ENCODE data around the gene UNCX. TPM values are rescaled to one million over a fixed set of nuclear protein-coding genes. Genes with fewer than 3 reads are reported as not detected.
"Not testable (repeated sequence)": the region's sequence is repeated elsewhere in the genome, so short reads cannot be mapped to it uniquely, and the experiment has no call there.

UNCX gene
- total RNA-seq, 2 experiments from 2014 or later, result not detected

DNA sequence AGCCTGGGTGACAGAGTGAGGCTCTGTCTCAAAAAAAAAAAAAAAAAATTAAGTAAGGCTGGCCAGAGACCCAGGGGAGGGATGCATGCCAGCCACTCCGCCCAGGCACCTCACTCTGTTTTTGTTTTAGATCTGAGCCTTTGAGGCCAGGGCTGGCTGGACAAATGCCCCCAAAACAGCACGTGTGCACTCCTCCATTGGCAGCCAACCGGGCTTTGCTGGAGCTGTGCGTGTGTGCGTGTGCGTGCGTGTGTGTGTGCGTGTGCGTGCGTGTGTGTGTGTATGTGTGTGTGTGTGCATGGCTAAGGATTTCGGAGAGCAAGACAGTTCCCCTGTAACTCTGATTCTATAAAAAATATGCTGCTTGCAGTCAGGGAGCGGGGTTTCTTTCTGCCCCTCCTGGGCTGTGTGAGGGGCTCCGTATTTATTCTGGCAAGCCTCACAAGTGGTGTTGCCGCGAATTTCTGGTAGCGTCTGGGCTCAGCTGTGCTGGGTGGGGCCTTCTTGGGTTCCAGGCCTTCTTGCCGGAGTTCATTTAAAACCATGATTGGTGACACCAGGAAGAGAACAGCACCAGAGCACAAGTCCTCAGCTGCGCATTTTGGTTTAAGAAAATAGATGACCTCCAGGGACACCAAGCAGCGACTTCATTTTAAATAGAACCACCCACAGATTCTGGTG is 28.1 kb upstream of the UNCX start:
- POLR2A ChIA-PET, result no interaction called here
- Mint-ChIP-seq H3K27ac (no peak overlapping the region), H3K4me3 (no peak overlapping the region)

DNA sequence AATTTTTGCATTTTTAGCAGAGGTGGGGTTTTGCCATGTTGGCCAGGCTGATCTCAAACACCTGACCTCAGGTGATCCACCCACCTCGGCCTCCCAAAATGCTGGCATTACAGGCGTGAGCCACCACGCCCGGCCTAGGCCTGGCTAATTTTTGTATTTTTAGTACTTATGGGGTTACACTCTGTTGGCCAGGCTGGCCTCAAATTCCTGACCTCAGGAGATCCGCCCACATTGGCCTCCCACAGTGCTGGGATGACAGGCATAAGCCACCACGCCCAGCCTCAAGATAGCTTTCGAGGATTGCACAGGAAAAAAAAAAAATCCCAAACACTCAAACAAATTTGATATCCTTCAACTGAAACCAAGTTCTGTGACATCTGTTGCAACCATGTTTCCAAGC is 26.9 kb upstream of the UNCX start:
- H3K9me3 Mint-ChIP-seq; H3K36me3 Mint-ChIP-seq; ATAC-seq (ENCODE audit: low read depth); H3K4me3 Mint-ChIP-seq; H3K4me1 Mint-ChIP-seq; DNase-seq; H3K27ac Mint-ChIP-seq; POLR2A ChIA-PET: not testable (repeated sequence)
- H3K27me3 Mint-ChIP-seq, result peaks cover 24% of the 10 kb centered on the region

More for the DNA sequence above, 28.1 kb upstream of the UNCX start:
- Mint-ChIP-seq H3K27me3 (peaks cover 14% of the 10 kb centered on the region), H3K9me3 (no peaks in the 10 kb centered on the region), H3K4me1 (peaks cover 1% of the 10 kb centered on the region), H3K36me3 (no peaks in the 10 kb centered on the region)
- DNase-seq (no peak), ATAC-seq (ENCODE audit: low read depth) (no peak)

DNA sequence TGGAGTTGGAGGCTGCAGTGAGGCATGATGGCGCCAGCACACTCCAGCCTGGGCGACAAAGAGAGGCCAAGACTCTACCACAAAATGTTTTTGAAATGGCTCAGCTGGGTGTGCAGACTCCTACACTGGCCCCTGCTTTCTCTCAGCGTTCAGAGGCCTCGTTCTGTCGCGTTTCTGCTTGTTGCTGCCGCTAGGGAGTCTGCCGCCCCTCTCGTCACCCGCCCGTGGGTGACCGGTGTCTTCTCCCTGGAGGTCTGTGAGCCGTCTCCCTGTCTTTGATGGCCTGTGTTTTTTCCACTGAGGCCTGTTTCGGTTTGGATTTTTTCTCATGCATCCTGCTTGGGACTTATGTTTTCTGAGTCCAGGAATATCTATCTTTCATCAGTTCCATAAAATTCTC is 23.6 kb upstream of the UNCX start:
- POLR2A ChIA-PET, result no interaction called here
- Mint-ChIP-seq H3K36me3 (no peaks in the 10 kb centered on the region), H3K4me1 (no peaks in the 10 kb centered on the region), H3K27ac (no peak overlapping the region), H3K27me3 (peaks cover 35% of the 10 kb centered on the region), H3K9me3 (no peaks in the 10 kb centered on the region), H3K4me3 (no peak overlapping the region)
- no peak for ATAC-seq (ENCODE audit: low read depth)
- DNase-seq, result no peak

DNA sequence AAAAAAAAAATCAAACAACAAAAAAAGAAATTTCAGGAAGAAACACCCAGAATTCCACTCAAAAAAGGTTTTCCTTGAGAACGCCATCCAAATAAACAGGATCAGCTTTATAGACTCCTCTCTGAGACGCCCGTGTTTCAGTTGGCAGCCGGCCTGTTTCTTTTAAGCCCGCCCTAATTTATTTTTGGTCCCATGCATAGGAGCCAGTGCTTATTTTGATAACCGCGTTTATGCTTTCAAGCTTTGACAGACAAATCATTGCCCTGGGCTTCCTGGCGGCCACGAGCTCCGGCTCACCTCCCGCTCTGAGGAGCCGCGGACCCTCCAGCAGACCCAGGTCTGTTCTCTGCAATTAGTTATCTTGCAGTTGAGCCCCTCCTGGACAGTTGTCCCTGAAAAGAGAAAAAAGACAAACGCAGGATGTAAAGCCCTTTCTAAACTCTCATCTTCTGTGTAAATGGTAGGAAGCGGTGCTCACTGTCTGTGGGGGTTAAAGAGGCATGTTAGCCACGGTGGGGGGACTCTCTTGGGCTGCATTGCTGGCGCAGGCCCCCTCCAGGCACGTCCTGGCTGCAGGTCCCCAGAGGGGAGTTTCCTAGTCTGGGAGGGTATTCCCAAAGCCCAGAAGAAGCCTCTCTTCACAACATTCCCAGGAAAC is 22.2 kb upstream of the UNCX start:
- ATAC-seq (ENCODE audit: low read depth) (no peak), DNase-seq (no peak)
- peaks cover 36% of the 10 kb centered on the region for H3K27me3 Mint-ChIP-seq
- no peak overlapping the region for H3K4me3 Mint-ChIP-seq
- no peaks in the 10 kb centered on the region for H3K4me1 Mint-ChIP-seq
- POLR2A ChIA-PET, result no interaction called here
- no peak overlapping the region for H3K27ac Mint-ChIP-seq
- no peaks in the 10 kb centered on the region for H3K9me3 Mint-ChIP-seq
- H3K36me3 Mint-ChIP-seq, result no peaks in the 10 kb centered on the region

DNA sequence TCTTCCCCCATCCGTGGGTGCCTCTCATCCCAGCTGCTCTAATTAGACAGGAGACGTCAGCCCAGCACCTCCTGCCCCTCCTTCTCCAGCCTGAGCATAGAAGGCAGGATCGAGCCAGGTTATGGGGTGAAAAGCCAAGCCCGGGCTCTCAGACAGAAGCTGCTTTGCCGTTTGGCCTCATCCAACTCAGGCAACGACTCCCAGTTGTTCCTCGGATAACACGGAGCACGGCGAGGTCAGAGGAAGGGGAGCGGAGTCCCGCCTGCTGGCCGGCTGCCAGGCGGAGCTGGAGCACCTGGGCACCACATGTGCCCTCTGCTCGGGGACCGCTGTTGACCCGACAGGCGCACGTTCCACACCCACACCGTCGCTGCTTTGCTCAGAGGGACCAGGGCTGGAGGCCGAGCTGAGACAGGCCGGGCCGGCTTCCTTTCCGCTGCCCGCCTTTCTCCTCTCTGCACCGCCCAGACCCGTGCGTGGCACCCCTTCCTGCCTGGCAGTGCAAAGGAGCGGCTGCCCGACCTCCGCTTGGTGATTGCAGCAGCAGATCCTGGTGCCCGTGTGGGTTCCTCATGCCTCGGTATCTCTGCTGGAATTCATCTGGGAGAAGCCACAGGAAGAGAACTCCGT is 21.6 kb upstream of the UNCX start:
- H3K27ac Mint-ChIP-seq, result no peak overlapping the region
- POLR2A ChIA-PET, result no interaction called here

DNA sequence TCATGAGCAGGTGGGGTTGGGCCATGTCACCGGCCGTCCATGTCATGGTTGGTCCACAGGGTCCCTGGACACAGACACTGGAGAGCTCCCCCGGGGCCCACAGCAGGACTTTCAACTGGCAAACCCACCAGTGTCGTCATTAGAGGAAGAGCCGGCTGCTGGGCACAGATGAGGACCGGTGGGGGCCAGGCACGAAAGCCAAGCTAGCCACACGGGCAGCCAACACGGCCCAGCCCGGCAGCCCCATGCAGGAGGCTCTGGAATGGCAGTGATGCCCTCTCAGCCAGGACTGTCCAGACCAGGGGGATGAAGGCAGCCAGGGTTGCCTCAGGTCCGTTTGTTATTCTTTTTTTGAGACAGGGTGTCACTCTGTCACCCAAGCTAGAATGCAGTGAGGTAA is 21.1 kb upstream of the UNCX start:
- ATAC-seq (ENCODE audit: low read depth) (no peak), DNase-seq (no peak)
- Mint-ChIP-seq H3K27me3 (peaks cover 36% of the 10 kb centered on the region), H3K4me3 (no peak overlapping the region), H3K9me3 (no peaks in the 10 kb centered on the region), H3K36me3 (no peaks in the 10 kb centered on the region), H3K4me1 (no peaks in the 10 kb centered on the region), H3K27ac (no peak overlapping the region)
- POLR2A ChIA-PET, result no interaction called here

More for the DNA sequence above, 21.6 kb upstream of the UNCX start:
- DNase-seq (no peak), ATAC-seq (ENCODE audit: low read depth) (no peak)
- Mint-ChIP-seq H3K27me3 (peaks cover 38% of the 10 kb centered on the region), H3K9me3 (no peaks in the 10 kb centered on the region), H3K4me3 (no peak overlapping the region), H3K36me3 (no peaks in the 10 kb centered on the region), H3K4me1 (no peaks in the 10 kb centered on the region)

DNA sequence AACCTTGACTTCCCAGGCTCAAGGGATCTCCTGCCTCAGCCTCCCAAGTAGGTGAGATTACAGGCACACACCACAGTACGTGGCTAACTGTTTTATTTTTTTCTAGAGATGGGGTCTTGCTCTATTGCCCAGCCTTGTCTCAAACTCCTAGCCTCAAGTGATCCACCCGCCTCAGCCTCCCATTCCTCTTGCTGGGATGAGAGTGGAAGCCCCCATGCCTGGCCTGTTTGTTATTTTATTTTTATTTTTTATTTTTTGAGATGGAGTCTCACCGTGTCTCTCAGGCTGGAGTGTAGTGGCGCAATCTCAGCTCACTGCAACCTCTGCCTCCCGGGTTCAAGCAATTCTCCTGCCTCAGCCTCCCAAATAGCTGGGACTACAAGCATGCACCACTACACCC is 20.6 kb upstream of the UNCX start:
- POLR2A ChIA-PET, H3K36me3 Mint-ChIP-seq, H3K4me1 Mint-ChIP-seq: not testable (repeated sequence)

DNA sequence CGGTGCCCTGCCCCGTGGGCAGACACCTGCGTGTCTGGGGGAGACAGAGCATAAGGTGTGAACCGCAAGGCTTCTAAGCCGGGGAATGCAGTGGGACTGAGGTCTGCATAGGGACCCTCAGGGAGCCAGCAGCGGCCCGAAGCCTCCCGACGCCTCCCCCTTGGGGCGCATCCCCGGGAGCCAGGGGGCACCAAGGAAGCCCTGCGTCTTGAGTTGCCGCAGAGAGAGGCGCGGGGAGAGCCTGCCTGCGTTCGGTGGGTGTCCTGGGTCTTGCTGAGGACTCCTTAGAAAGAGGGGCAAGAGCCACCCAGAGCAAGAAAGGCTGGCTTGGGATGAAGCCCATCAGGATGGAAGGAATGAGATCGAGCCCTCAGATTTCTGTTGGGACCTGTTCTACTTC is 18.2 kb upstream of the UNCX start:
- Mint-ChIP-seq H3K36me3 (no peaks in the 10 kb centered on the region), H3K27ac (no peak overlapping the region), H3K4me1 (no peaks in the 10 kb centered on the region), H3K27me3 (peaks cover 29% of the 10 kb centered on the region), H3K4me3 (no peak overlapping the region), H3K9me3 (no peaks in the 10 kb centered on the region)
- POLR2A ChIA-PET, result no interaction called here
- no peak for DNase-seq
- no peak for ATAC-seq (ENCODE audit: low read depth)

More for the DNA sequence above, 20.6 kb upstream of the UNCX start:
- DNase-seq; ATAC-seq (ENCODE audit: low read depth); H3K27ac Mint-ChIP-seq; H3K9me3 Mint-ChIP-seq; H3K4me3 Mint-ChIP-seq: not testable (repeated sequence)
- peaks cover 36% of the 10 kb centered on the region for H3K27me3 Mint-ChIP-seq

- H3K4me3 Mint-ChIP-seq, result no peak overlapping the region
- no peaks in the 10 kb centered on the region for H3K36me3 Mint-ChIP-seq
- DNase-seq (no peak), ATAC-seq (ENCODE audit: low read depth) (no peak)
- no peak overlapping the region for H3K27ac Mint-ChIP-seq
- POLR2A ChIA-PET, result no interaction called here
- H3K27me3 Mint-ChIP-seq, result peaks cover 34% of the 10 kb centered on the region
- no peaks in the 10 kb centered on the region for H3K4me1 Mint-ChIP-seq
- no peaks in the 10 kb centered on the region for H3K9me3 Mint-ChIP-seq
These were observed 14.0 kb upstream of the UNCX start for GRCh38 chr7:1218541-1219165.

DNA sequence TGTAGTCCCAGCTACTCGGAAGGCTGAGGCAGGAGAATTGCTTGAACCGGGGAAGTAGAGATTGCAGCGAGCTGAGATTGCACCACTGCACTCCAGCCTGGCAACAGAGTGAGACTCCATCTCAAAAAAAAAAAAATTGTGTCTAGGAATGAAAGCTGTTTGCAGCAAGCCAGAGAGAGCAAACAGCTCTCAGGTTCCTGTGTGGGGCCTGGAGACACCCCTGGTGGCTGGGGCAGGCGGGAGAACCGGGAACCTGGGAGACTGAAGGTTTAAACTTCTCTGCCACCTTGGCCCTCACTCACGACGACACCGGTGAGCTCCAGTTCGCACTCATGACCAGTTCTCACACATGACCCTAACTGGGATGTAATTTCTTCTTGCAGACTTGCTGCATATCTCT is 13.2 kb upstream of the UNCX start:
- no peaks in the 10 kb centered on the region for H3K36me3 Mint-ChIP-seq
- POLR2A ChIA-PET, result no interaction called here
- no peak overlapping the region for H3K4me3 Mint-ChIP-seq
- H3K4me1 Mint-ChIP-seq, result no peaks in the 10 kb centered on the region
- no peak for DNase-seq
- no peak overlapping the region for H3K27ac Mint-ChIP-seq
- no peak for ATAC-seq (ENCODE audit: low read depth)
- peaks cover 32% of the 10 kb centered on the region for H3K27me3 Mint-ChIP-seq
- no peaks in the 10 kb centered on the region for H3K9me3 Mint-ChIP-seq

GRCh38 chr7:1220000-1220726 is 12.5 kb upstream of the UNCX start:
- DNase-seq (no peak), ATAC-seq (ENCODE audit: low read depth) (no peak)
- Mint-ChIP-seq H3K9me3 (no peaks in the 10 kb centered on the region), H3K4me1 (no peaks in the 10 kb centered on the region), H3K4me3 (no peak overlapping the region), H3K27ac (no peak overlapping the region), H3K27me3 (peaks cover 36% of the 10 kb centered on the region), H3K36me3 (no peaks in the 10 kb centered on the region)
- POLR2A ChIA-PET, result no interaction called here

GRCh38 chr7:1220977-1221745 is 11.5 kb upstream of the UNCX start:
- no peaks in the 10 kb centered on the region for H3K36me3 Mint-ChIP-seq
- peaks cover 41% of the 10 kb centered on the region for H3K27me3 Mint-ChIP-seq
- ATAC-seq (ENCODE audit: low read depth) (no peak), DNase-seq (no peak)
- H3K27ac Mint-ChIP-seq, result no peak overlapping the region
- H3K9me3 Mint-ChIP-seq, result no peaks in the 10 kb centered on the region
- POLR2A ChIA-PET, result no interaction called here
- H3K4me1 Mint-ChIP-seq, result no peaks in the 10 kb centered on the region
- no peak overlapping the region for H3K4me3 Mint-ChIP-seq

Measured in activated naive CD8-positive, alpha-beta T cell treated with anti-CD3 and anti-CD28 coated beads, Interleukin-2, amount 10 ng/mL, durations not matched to agents 7 days and 5 days (primary cell).